ENCODE measurements around the gene PLLP.

PLLP gene

DNA sequence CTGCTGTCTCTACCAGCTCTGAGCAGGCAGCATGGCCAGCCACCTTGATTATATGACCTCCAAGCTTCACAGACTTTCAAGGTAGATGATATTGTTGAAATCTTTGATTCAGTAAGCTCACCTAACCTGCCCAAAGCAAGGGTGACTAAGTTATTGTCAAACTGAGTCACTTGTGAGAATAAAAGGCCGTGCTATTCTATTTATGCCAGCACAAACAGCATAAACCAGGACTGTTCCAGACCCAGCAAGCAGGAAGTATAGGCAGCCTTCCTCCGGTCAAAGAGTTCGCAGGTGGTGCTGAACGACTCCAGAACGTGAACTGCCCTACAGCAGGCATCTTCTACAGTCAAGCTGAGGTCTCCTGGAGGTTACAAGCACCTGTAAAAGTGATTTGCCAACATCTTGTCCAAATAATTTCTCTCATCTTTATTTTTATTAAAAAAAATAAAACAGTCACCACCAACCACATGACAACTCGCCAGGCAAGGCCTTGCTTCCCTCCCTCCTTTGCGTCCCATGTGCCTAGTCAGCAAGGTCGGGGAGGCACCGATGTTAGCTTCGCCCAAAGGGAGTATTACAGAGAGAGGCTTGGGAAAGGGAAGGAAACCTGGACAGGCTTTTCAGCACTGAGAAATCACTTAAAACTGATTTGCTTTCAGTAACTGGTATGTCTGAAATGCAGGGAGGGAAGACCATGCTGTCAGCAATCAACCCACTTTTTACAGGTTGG is 28.6 kb downstream of the PLLP start:
- Histone ChIP-seq H3K4me3 (no peak overlapping the region), H3K27ac (no peak overlapping the region)
- DNase-seq (ENCODE audit: low spot score), result no peak
- no peak for TF ChIP-seq CTCF (IDR thresholded peaks at IDR 0.05)

DNA sequence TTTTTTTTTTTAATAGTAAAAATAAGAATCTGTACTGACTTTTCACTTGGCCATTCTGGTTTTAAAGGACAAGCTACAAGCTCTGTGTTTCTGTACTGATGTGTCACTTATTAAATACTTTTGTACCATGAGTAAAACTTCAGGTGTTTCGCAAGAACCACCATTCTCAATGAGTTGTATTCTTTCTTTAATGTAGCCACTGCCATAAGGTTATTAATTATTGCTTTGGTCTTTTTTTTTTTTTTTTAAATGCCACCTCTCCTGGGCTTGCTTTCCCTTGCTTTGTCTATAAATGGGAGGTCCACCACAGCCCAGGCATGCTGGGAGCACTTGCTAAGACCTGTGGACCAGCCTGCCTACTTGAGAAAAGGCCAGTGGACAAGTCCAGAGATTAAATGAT is 31.0 kb downstream of the PLLP start:
- no peak for TF ChIP-seq CTCF (IDR thresholded peaks at IDR 0.05)
- no peak for DNase-seq (ENCODE audit: low spot score)
- no peak overlapping the region for H3K27ac ChIP-seq
- no peak overlapping the region for H3K4me3 ChIP-seq

GRCh38 chr16:57252148-57252721 is 32.2 kb downstream of the PLLP start:
- no peak for DNase-seq (ENCODE audit: low spot score)
- no peak for TF ChIP-seq CTCF (IDR thresholded peaks at IDR 0.05)
- H3K4me3 ChIP-seq, result no peak overlapping the region
- no peak overlapping the region for H3K27ac ChIP-seq

DNA sequence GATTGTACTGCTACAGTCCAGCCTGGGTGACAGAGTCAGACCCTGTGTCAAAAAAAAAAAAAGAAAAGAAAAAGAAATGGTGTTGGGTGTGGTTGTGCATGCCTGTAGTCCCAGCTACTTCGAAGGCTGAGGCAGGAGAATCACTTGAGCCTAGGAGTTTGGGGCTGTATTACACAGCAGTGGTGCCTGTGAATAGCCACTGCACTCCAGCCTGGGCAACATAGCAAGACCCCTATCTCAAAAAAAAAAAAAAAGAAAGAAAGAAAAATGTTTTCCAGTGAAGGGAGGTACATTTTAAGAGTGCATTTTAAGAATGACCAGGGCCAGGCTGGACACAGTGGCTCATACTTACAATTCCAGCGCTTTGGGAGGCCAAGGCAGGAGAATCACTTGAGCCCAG is 33.1 kb downstream of the PLLP start:
- no peak for TF ChIP-seq CTCF (IDR thresholded peaks at IDR 0.05)
- Histone ChIP-seq H3K27ac (no peak overlapping the region), H3K4me3 (no peak overlapping the region)
- DNase-seq (ENCODE audit: low spot score), result no peak

- Histone ChIP-seq H3K27ac (peak overlapping the region; percentile 96 to 97), H3K4me3 (peak overlapping the region; percentile 83)
- no peak for TF ChIP-seq CTCF (IDR thresholded peaks at IDR 0.05)
- DNase-seq (ENCODE audit: low spot score), result no peak
These were observed 38.9 kb downstream of the PLLP start for GRCh38 chr16:57245472-57246113.

DNA sequence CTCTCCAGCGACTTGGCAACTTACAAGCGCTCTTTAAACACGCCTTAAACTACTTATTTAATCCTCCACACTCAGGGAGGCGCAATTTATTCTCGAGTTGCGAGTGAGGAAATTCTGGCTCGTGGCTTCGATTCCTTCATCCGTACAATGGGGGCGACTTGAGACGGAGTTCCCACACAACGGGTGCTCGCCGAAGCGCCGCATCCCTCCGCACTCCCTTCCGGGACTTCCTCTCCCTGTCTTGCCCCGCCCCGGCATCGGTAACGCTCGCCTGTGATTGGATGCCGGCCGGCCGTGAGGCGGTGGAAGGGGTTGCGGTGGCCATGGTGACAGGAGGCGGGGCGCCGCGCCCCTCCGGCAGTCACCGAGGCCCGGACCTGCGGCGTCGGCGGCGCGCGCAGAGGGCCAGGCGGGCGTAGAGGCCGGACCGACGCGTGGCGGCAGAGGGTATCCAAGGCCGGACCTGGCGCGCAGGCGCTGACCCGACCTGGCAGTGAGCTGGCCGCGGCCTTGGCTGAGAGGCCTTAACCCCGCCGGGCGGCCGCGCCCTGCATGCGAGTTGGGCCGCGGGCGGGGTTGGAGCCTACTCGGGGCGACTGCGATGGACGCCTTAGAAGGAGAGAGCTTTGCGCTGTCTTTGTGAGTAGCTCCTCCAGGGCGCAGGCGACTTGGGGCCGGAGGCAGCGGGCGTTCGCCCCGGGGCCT is 39.6 kb downstream of the PLLP start, which contains the start of gene ARL2BP:
ARL2BP (plus strand) TSS at position 493 of the 705 bp plus-strand sequence; CDS start at position 602, 109 bp downstream.
- DNase-seq (ENCODE audit: low spot score), result peak; percentile 99
- no peak for TF ChIP-seq CTCF (IDR thresholded peaks at IDR 0.05)
- Histone ChIP-seq H3K4me3 (peak within 1 kb of the TSS; percentile 83), H3K27ac (peak within 1 kb of the TSS; percentile 96 to 97)

Measured in coronary artery (tissue), 2 donors.